Fibroblast of peridontal ligament (primary cell): ENCODE data around the gene DGKG.

Experiments used
- DNase-seq: peaks from one replicate; pipeline ENCODE4 v3.0.0-alpha.2; 2010; ENCODE audit errors: extremely low read depth

Gene DGKG

GRCh38 chr3:186109897-186110803 lies 251.9 kb downstream of the DGKG start:
- DNase-seq = peak; percentile 59

DNA sequence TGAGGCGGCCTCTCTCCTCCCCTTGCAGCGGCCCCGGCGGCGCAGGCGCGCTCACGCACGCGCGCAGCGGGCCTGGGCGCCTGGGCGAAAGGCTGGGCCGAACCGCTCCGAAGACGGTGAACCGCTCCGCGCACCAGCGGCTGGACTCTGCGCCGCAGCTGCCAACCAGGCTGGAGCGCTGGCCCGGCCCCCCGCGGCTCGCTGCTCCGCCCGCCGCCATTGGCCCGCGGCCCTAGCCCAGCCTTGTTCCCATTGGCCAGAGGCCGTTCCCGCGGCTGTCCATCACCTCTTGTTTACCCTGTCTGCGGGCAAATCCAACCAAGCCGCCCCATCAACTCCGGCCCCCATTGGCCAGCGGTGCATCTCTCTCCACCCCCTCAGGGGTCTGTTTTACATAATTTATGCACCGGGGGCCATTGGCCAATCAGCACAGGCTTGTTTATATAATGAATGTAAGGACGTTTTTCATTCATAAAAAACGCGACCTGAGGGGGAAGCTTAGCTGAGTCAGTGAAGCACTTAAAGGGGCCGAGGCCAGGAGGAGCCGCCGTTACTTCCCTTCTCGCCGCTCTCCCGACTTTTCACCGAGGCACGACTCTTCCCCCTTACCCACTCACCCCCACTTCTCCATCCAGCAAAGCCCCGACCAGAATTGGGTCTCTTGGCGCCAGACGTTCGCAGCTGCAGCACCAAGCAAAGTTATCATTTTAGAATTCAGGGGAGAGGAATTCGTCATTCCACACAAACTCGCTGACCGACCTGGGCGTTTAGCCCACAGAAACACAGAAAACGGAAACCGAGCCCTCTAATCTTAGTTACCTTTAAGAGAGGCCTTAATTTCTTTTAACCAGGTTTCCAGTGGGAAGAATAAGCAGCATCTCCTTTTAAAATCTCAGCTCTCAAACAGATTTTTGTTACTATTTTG lies 252.8 kb downstream of the DGKG start, which contains the start of gene ETV5:
Gene ETV5, minus strand, starts transcription at position 149 of the 925 bp plus-strand sequence. CDS start 3,221 bp downstream, outside the sequence.
- DNase-seq = peak; percentile 99

- peak; percentile 59 for DNase-seq
Observed at GRCh38 chr3:186108106-186108940, 253.7 kb downstream of the DGKG start.

GRCh38 chr3:186107215-186108105 lies 254.6 kb downstream of the DGKG start:
- peak; percentile 56 for DNase-seq

DNA sequence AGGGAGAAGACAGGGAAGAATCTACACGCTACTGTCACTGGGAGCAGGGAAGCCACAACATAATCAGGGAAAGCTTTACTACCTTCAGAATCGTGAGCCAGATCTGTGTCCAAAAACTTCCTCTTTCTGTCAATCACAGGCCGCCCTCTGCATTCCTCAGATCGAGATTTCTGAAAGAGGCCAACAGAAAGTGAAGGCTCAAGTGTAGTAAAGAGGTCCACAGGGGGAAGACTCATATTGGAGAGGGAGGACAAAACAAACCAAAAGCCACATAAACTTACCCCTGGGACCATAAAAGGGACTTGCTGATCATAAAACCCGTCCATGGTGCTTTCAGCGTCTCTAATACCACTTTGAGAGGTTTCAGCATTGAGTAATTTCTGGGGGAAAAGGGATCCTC lies 256.5 kb downstream of the DGKG start:
- DNase-seq = no peak

- peak; percentile 77 for DNase-seq
Observed at GRCh38 chr3:186102687-186103086, 259.3 kb downstream of the DGKG start.

- no peak for DNase-seq
Observed at GRCh38 chr3:186100398-186100797, 261.6 kb downstream of the DGKG start.

DNA sequence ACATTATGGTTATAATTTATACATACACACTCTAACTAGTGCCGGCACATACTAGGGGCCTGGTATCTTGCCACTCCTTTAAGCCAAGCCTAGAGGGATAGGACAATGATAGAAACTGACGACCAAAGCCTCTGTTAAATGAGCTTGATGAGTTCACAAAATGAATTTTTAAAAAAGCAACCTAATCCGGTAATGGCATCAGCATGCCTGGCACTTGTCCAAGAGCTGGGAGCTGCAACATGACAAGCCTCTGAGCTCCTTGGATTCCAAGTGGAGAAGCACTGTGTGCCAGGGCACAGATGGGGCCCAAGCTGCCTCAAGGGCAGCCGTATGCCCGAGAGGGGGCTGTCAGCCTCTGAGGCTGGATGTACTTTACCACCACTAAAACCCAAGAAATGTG lies 262.9 kb downstream of the DGKG start:
- peak; percentile 88 for DNase-seq

GRCh38 chr3:186098740-186099139 lies 263.3 kb downstream of the DGKG start:
- DNase-seq = no peak

DNA sequence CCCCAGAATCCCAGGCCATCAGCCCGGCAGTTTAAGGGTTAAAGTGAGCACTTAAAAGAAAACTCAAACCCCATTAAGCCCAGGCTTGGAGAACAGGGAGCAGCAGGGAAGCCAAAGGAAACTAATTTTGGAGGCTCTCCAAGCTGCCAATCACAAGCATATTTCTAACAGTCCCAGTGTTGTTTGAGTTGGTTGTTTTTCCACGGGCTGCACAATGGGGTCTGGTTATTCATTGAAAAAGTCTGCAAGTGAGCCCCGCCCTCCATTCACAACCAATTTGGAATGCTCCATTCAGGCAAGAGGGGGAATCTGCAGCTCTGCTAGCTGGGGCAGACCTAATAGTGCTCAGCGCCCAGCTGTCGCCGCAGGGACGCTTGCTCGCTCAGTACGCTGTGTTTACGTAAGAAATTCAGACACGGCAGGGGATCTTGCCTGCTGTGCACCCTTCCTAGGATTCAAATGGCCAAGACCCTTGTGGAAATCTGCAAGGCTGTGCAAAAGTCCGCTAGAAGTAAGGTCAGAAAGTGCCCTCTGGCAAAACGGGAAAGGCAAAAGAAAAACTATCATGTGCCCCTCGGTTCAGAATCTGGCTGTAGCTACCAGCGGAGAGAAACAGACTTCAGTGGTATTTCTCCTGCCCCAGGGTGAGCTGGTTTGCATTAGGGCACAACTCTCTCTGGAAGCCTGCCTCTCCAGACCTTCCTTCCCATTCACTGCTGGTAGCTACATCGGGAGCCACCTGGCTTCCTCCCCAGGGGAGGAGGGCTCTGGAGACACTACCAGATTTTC lies 264.2 kb downstream of the DGKG start:
- peak; percentile 79 for DNase-seq

DNA sequence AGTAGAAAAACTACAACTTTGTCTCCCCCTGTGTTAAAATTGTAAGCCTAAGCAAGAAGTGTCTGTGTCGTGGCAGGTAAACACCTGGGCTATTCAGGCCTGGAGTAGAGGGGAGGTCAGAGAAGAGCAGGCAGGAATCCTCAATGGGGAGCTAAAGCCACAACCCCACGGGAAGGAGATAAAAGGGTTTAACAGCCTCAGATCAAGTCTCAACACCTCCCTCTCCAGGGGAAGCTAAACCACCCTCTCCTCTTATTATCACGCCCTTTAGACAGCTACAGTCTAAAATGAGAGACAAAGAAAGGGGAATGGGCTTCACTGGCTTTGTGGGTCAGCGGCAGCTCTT lies 264.7 kb downstream of the DGKG start:
- no peak for DNase-seq
